Peyer's patch (tissue), 4 donors: Measurements from ENCODE around the gene KIAA1755.

Source experiments
- CTCF ChIP-seq, 6 experiments: fragments of 450-650 bp in 4 of 6; fragments of 200-600 bp in 2 of 6; sonication (generic) in 1 of 6; IDR thresholded peaks; one replicate each; pipeline ENCODE4 v1.5.1; 2017 to 2019; ENCODE audit warnings: antibody characterized with exemption in 6 of 6, mild to moderate bottlenecking in 3 of 6, moderate library complexity in 1 of 6
- POLR2A ChIP-seq, 2 donors: fragments of 450-650 bp; IDR thresholded peaks; one replicate each; pipeline ENCODE4 v1.5.1; 2017; ENCODE audit warnings: antibody characterized with exemption in 2 of 2, mild to moderate bottlenecking in 2 of 2, moderate library complexity in 2 of 2

GRCh38 chr20:38296433-38296832, 35.9 kb upstream of the KIAA1755 start:
- TF ChIP-seq CTCF (IDR thresholded peaks at IDR 0.05) (no peak), POLR2A (IDR thresholded peaks at IDR 0.05) (no peak)
